Suprapubic skin (tissue), 4 donors: ENCODE results near the gene ZNF277.

Source experiments
- CTCF ChIP-seq, 2 donors: fragments of 200-600 bp in 1 of 2; fragments of 450-650 bp in 1 of 2; sonication (generic) in 1 of 2; IDR thresholded peaks; one replicate each; pipeline ENCODE4 v1.5.1; 2016 to 2019; ENCODE audit warnings: antibody characterized with exemption in 2 of 2, mild to moderate bottlenecking in 1 of 2, moderate library complexity in 1 of 2
- POLR2A ChIP-seq, 2 donors: fragments of 450-650 bp; IDR thresholded peaks; one replicate each; pipeline ENCODE4 v1.6.1; 2017; ENCODE audit warnings: antibody characterized with exemption in 2 of 2, mild to moderate bottlenecking in 2 of 2, moderate library complexity in 2 of 2
- POLR2AphosphoS5 ChIP-seq, 3 donors: sonication (generic); formaldehyde crosslinking; IDR thresholded peaks; one replicate each; pipeline ENCODE4 v1.6.1; 2017; ENCODE audit warnings: antibody characterized with exemption in 3 of 3

DNA sequence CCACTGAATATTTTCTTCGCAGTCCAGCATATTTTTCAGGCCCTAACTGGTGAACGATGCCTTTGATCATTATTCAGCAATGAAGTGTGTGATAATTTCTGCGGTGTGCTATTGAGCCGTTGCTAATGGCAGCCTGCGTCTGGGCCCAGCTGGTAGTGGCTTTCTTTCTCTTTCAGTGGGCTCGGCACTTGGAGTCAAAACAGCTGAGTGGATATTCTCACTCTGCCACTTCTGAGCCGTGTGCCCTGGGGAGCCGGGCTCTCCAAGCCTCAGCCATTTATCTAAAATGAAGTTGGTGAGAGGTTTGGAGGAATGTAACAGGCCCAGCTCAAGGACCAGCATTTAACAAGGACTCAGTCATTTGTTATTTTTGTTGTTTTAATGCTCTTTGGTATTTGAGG lies 156.2 kb downstream of the ZNF277 start:
- no peak for TF ChIP-seq CTCF (IDR thresholded peaks at IDR 0.05)
- no peak for TF ChIP-seq POLR2A (IDR thresholded peaks at IDR 0.05)
- TF ChIP-seq POLR2AphosphoS5 (IDR thresholded peaks at IDR 0.05) = no peak
